ENCODE results near the gene PLCXD1. TPM values are rescaled to one million over a fixed set of nuclear protein-coding genes. Genes with fewer than 3 reads are reported as not detected.
"Not testable (repeated sequence)": the region's sequence is repeated elsewhere in the genome, so short reads cannot be mapped to it uniquely, and the experiment has no call there.

The PLCXD1 gene
- total RNA-seq, 1 donor from 2014 or later = 20.2 TPM

DNA sequence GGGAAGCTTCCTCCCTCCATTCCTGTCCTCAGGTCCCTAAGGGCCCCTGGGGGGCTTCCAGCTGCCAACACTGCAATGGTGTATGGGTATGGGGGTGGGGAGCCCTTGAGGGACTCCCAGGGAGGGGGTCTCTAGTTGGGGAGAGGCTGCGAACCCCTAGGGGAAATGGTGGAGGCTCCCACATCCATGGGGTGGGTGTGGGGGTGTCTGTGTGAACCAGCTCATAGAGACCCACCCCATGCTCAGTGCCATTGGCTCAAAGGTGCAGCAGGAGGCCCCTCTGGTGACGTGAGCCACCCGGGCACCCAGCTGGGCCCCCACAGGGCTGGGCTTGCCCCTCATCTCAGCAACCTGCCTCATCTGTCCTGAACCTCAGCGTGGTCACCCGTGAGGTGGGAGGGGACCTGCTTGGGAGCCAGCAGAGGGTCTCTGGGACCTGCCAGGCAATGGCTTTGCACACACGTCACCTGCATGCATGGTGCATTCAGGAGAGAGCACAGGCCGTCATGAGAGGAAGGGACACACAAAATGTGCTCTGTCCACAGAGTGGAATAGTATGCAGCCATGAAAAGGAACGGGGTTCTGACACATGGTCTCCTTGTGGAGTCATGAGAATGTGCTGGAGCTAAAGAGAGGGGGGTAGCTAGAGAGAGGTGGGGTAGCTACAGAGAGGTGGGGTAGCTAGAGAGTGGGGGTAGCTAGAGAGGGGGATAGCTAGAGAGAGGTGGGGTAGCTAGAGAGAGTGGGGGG is 22.7 kb upstream of the PLCXD1 start:
- DNase-seq (ENCODE audit: low read depth) = no peak
- no peak overlapping the region for H3K4me3 ChIP-seq (ENCODE audit: low read depth, low read length)
- TF ChIP-seq, protein P1, sequence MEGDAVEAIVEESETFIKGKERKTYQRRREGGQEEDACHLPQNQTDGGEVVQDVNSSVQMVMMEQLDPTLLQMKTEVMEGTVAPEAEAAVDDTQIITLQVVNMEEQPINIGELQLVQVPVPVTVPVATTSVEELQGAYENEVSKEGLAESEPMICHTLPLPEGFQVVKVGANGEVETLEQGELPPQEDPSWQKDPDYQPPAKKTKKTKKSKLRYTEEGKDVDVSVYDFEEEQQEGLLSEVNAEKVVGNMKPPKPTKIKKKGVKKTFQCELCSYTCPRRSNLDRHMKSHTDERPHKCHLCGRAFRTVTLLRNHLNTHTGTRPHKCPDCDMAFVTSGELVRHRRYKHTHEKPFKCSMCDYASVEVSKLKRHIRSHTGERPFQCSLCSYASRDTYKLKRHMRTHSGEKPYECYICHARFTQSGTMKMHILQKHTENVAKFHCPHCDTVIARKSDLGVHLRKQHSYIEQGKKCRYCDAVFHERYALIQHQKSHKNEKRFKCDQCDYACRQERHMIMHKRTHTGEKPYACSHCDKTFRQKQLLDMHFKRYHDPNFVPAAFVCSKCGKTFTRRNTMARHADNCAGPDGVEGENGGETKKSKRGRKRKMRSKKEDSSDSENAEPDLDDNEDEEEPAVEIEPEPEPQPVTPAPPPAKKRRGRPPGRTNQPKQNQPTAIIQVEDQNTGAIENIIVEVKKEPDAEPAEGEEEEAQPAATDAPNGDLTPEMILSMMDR (IDR thresholded peaks at IDR 0.05; ENCODE audit: insufficient read depth, low read length, poor library complexity, severe bottlenecking) = no peak
- no peaks in the 10 kb centered on the region for H3K36me3 ChIP-seq (ENCODE audit: control insufficient read depth, insufficient read depth, low read length)
- peaks cover 3% of the 10 kb centered on the region for H3K27me3 ChIP-seq (ENCODE audit: control insufficient read depth, insufficient read depth, low read length)

- TF ChIP-seq, protein P1 (IDR thresholded peaks at IDR 0.05; ENCODE audit: insufficient read depth, low read length, poor library complexity, severe bottlenecking) = no peak
- DNase-seq (ENCODE audit: low read depth) = no peak
- Histone ChIP-seq H3K36me3 (ENCODE audit: control insufficient read depth, insufficient read depth, low read length) (no peaks in the 10 kb centered on the region), H3K27me3 (ENCODE audit: control insufficient read depth, insufficient read depth, low read length) (peaks cover 3% of the 10 kb centered on the region), H3K4me3 (ENCODE audit: low read depth, low read length) (no peak overlapping the region)
These were observed 21.4 kb upstream of the PLCXD1 start for GRCh38 chrX:259692-260355.

GRCh38 chrX:261167-261918 is 19.8 kb upstream of the PLCXD1 start:
- Histone ChIP-seq H3K27me3 (ENCODE audit: control insufficient read depth, insufficient read depth, low read length) (no peaks in the 10 kb centered on the region), H3K36me3 (ENCODE audit: control insufficient read depth, insufficient read depth, low read length) (no peaks in the 10 kb centered on the region), H3K4me3 (ENCODE audit: low read depth, low read length) (no peak overlapping the region)
- DNase-seq (ENCODE audit: low read depth) = no peak
- TF ChIP-seq, protein P1 (IDR thresholded peaks at IDR 0.05; ENCODE audit: insufficient read depth, low read length, poor library complexity, severe bottlenecking) = no peak

GRCh38 chrX:261919-262352 is 19.2 kb upstream of the PLCXD1 start:
- DNase-seq (ENCODE audit: low read depth) = no peak
- TF ChIP-seq, protein P1 (IDR thresholded peaks at IDR 0.05; ENCODE audit: insufficient read depth, low read length, poor library complexity, severe bottlenecking) = no peak
- Histone ChIP-seq H3K4me3 (ENCODE audit: low read depth, low read length) (no peak overlapping the region), H3K36me3 (ENCODE audit: control insufficient read depth, insufficient read depth, low read length) (no peaks in the 10 kb centered on the region), H3K27me3 (ENCODE audit: control insufficient read depth, insufficient read depth, low read length) (no peaks in the 10 kb centered on the region)

GRCh38 chrX:262381-262909 is 18.7 kb upstream of the PLCXD1 start:
- DNase-seq (ENCODE audit: low read depth) = no peak
- Histone ChIP-seq H3K27me3 (ENCODE audit: control insufficient read depth, insufficient read depth, low read length) (no peaks in the 10 kb centered on the region), H3K4me3 (ENCODE audit: low read depth, low read length) (no peak overlapping the region), H3K36me3 (ENCODE audit: control insufficient read depth, insufficient read depth, low read length) (no peaks in the 10 kb centered on the region)
- TF ChIP-seq, protein P1 (IDR thresholded peaks at IDR 0.05; ENCODE audit: insufficient read depth, low read length, poor library complexity, severe bottlenecking) = no peak

DNA sequence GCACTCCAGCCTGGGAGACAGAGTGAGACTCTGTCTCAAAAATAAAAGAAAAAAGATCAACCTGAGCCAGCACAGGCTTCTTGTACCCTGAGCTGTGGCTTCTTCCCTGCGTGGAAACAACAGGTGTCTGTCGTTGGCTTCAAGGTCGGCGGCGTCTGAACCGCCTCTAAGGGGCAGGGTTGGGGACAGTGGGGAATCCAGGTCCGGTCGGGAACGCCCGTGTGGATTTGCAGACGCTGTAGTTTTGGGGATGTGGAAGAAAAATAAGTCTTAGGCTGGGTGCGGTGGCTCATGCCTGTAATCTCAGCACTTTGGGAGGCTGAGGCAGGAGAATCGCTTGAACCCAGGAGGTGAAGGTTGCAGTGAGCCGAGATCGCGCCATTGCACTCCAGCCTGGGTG is 17.2 kb upstream of the PLCXD1 start:
- H3K27me3 ChIP-seq (ENCODE audit: control insufficient read depth, insufficient read depth, low read length); H3K36me3 ChIP-seq (ENCODE audit: control insufficient read depth, insufficient read depth, low read length); DNase-seq (ENCODE audit: low read depth); H3K4me3 ChIP-seq (ENCODE audit: low read depth, low read length): not testable (repeated sequence)
